ENCODE results near the gene DISP2. TPM values are rescaled to one million over a fixed set of nuclear protein-coding genes. Genes with fewer than 3 reads are reported as not detected.
A peak's percentile ranks its signal among the peaks of the same experiment; 100 is the strongest.

Gene DISP2
- total RNA-seq, 6 donors from 2014 or later = under 0.01 to 3.5 (median 0.13) TPM

DNA sequence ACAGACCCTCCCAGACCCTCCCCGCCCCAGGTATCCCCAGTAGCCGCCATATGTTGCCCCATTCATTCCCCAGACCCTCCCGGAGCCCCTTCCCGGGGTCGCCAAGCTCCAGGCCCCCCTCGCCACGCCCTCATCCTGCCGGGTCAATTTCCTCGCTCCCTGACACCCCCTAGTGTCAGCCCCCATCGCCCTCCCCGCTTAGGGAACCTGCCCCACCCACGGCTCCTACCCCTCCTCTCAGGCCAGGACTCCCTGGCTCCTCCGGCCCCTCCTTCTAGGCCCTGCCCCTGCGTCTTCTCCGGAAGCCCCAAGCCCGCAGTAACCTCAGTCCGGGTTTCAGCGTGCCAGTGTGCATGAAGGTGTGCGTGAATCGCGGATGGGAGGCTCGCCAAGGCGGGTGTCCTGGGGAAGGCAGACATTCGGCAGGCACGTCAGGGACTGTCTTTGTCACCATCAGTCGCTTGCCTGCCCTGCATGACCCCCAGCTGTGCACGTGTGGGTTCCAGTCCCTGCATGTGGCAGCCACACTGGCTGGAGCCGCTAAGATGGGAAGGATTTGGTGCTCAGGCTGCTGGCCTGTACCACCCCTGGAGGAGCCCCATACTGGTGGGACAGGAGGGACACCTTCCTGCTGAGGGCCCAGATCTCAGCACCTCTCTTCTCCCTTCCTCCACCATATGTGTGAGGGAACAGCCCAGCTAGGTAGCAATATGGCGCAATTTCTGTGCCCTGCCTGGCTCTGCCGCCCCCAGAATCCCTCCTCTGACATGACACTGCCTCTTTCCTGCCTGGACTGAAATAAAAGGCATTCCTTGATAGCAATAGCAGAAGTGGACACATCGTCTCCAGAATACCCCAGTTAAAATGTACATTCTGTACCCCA lies 693 bp downstream of the DISP2 start:
- Histone ChIP-seq H3K9me3 (no peaks in the 10 kb centered on the region), H3K27ac (no peak overlapping the region), H3K27me3 (no peaks in the 10 kb centered on the region), H3K4me3 (peak overlapping the region; percentile 18 to 63 (median 54)), H3K36me3 (no peaks in the 10 kb centered on the region), H3K4me1 (peaks cover 9 to 19% (median 16%) of the 10 kb centered on the region in 4 donors)
- TF ChIP-seq EP300 (IDR thresholded peaks at IDR 0.05) (no peak), POLR2AphosphoS5 (IDR thresholded peaks at IDR 0.05) (no peak), POLR2A (IDR thresholded peaks at IDR 0.05) (no peak)
- TF ChIP-seq, protein P1, sequence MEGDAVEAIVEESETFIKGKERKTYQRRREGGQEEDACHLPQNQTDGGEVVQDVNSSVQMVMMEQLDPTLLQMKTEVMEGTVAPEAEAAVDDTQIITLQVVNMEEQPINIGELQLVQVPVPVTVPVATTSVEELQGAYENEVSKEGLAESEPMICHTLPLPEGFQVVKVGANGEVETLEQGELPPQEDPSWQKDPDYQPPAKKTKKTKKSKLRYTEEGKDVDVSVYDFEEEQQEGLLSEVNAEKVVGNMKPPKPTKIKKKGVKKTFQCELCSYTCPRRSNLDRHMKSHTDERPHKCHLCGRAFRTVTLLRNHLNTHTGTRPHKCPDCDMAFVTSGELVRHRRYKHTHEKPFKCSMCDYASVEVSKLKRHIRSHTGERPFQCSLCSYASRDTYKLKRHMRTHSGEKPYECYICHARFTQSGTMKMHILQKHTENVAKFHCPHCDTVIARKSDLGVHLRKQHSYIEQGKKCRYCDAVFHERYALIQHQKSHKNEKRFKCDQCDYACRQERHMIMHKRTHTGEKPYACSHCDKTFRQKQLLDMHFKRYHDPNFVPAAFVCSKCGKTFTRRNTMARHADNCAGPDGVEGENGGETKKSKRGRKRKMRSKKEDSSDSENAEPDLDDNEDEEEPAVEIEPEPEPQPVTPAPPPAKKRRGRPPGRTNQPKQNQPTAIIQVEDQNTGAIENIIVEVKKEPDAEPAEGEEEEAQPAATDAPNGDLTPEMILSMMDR (IDR thresholded peaks at IDR 0.05) = no peak
- peak in 1 of 2 donors; percentile 9 for ATAC-seq (ENCODE audit: low FRiP score in 2 of 2)
- DNase-seq = no peak
- 17 to 18% methylated on average over 13 to 14 of the region's 31 CpGs for WGBS, 2 donors

DNA sequence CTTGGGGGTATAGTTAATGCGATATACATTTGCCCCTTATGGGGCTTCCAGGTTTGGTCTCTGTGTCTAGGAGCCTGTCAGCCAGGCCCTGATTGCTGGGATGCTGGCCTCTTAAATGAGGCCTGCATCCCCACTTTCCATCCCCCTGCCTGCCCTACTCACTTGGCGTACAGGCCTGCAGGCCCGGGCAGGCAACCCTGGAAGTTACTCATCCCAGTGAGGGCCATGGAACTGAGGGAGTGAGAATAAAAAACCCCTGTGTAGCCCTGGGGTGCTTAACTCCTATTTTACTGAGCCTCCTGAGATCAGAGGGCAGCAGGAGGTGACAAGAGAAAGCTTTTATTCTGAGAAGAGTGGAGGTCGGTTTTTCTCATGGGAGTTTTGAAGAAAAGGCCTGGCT lies 2.0 kb downstream of the DISP2 start:
- H3K27me3 ChIP-seq = no peaks in the 10 kb centered on the region
- ATAC-seq (ENCODE audit: low FRiP score in 2 of 2) (no peak), DNase-seq (no peak)
- H3K4me1 ChIP-seq = peaks cover 9 to 19% (median 15%) of the 10 kb centered on the region in 4 donors
- H3K36me3 ChIP-seq = no peaks in the 10 kb centered on the region
- no peak overlapping the region for H3K4me3 ChIP-seq
- no peak overlapping the region for H3K27ac ChIP-seq
- H3K9me3 ChIP-seq = no peaks in the 10 kb centered on the region
- WGBS, 2 donors = 84 to 93% methylated on average over 4 of the region's 4 CpGs
- no peak for TF ChIP-seq POLR2AphosphoS5 (IDR thresholded peaks at IDR 0.05)
- TF ChIP-seq, protein P1 (IDR thresholded peaks at IDR 0.05) = no peak
- TF ChIP-seq EP300 (IDR thresholded peaks at IDR 0.05) = no peak
- TF ChIP-seq POLR2A (IDR thresholded peaks at IDR 0.05) = no peak

DNA sequence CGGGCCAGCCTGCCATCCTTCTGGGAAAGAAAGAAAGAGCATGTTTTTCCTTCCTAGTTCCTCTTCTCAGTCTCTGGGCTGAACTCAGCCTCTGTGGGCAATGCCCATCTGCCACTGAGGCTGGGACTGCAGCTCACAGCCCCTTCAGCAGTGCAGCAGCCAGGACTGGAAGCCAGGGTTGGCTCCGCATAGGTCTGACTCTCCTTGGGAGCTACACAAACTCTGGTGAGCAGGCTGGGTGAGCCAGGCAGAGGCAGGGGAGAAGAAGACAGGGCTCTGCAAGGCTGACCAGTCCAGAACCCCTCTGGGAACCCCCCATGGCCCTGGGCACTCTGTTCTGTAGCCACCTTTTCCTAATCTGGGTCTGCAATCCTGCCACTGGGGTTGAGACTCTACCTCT lies 3.6 kb downstream of the DISP2 start:
- Histone ChIP-seq H3K27ac (no peak overlapping the region), H3K4me3 (no peak overlapping the region), H3K4me1 (peaks cover 9 to 19% (median 15%) of the 10 kb centered on the region in 4 donors), H3K9me3 (no peaks in the 10 kb centered on the region), H3K36me3 (no peaks in the 10 kb centered on the region), H3K27me3 (no peaks in the 10 kb centered on the region)
- no peak for TF ChIP-seq POLR2AphosphoS5 (IDR thresholded peaks at IDR 0.05)
- TF ChIP-seq, protein P1 (IDR thresholded peaks at IDR 0.05) = no peak
- TF ChIP-seq EP300 (IDR thresholded peaks at IDR 0.05) = no peak
- no peak for TF ChIP-seq POLR2A (IDR thresholded peaks at IDR 0.05)
- DNase-seq (no peak), ATAC-seq (ENCODE audit: low FRiP score in 2 of 2) (no peak)
- 86 to 100% methylated on average over 1 to 2 of the region's 2 CpGs for WGBS, 2 donors

DNA sequence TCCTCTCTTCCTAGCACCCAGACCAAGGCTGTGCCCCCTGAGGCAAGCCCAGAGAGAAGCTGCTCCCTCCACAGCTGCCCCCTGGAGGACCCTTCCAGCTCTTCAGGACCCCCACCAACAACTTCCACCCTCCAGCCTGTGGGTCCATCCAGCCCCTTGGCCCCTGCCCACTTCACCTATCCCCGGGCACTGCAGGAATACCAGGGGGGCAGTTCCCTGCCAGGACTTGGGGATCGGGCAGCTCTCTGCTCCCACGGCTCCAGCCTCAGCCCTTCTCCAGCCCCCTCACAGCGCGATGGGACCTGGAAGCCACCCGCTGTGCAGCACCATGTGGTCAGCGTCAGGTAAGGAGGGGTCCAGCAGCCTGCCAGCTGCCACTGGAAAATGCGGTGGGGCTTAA lies 5.6 kb downstream of the DISP2 start:
- 84 to 90% methylated on average over 7 to 8 of the region's 8 CpGs for WGBS, 2 donors
- H3K4me3 ChIP-seq = no peak overlapping the region
- DNase-seq (peak in 1 of 2 donors; percentile 64), ATAC-seq (ENCODE audit: low FRiP score in 2 of 2) (no peak)
- H3K27me3 ChIP-seq = no peaks in the 10 kb centered on the region
- no peaks in the 10 kb centered on the region for H3K36me3 ChIP-seq
- no peaks in the 10 kb centered on the region for H3K9me3 ChIP-seq
- peaks cover 16 to 21% (median 19%) of the 10 kb centered on the region in 4 donors for H3K4me1 ChIP-seq
- no peak overlapping the region for H3K27ac ChIP-seq
- TF ChIP-seq POLR2AphosphoS5 (IDR thresholded peaks at IDR 0.05) = no peak
- TF ChIP-seq, protein P1 (IDR thresholded peaks at IDR 0.05) = no peak
- TF ChIP-seq POLR2A (IDR thresholded peaks at IDR 0.05) = no peak
- TF ChIP-seq EP300 (IDR thresholded peaks at IDR 0.05) = no peak
